Peyer's patch (tissue), 4 donors: Measurements from ENCODE around the gene CEP120.

Experiments used
- CTCF ChIP-seq, 6 experiments: fragments of 450-650 bp in 4 of 6; fragments of 200-600 bp in 2 of 6; sonication (generic) in 1 of 6; IDR thresholded peaks; one replicate each; pipeline ENCODE4 v1.5.1; 2017 to 2019; ENCODE audit warnings: antibody characterized with exemption in 6 of 6, mild to moderate bottlenecking in 3 of 6, moderate library complexity in 1 of 6
- POLR2A ChIP-seq, 2 donors: fragments of 450-650 bp; IDR thresholded peaks; one replicate each; pipeline ENCODE4 v1.5.1; 2017; ENCODE audit warnings: antibody characterized with exemption in 2 of 2, mild to moderate bottlenecking in 2 of 2, moderate library complexity in 2 of 2

- TF ChIP-seq CTCF (IDR thresholded peaks at IDR 0.05) (peak; percentile 41 to 96 (median 84)), POLR2A (IDR thresholded peaks at IDR 0.05) (peak; percentile 90 to 94)
Observed at GRCh38 chr5:123423278-123424149, at the start of gene CEP120.
